D341Med (cell line): ENCODE measurements around the gene RCN1.

Source experiments
- DNase-seq: peaks from one replicate; pipeline ENCODE4 v3.0.0; 2012; ENCODE audit warnings: low spot score

RCN1 gene

GRCh38 chr11:32154275-32154674 lies 63.4 kb downstream of the RCN1 start:
- no peak for DNase-seq
